ENCODE data around the gene TNPO1.
"Not testable (repeated sequence)": the region's sequence is repeated elsewhere in the genome, so short reads cannot be mapped to it uniquely, and the experiment has no call there.

Gene TNPO1

GRCh38 chr5:72816284-72817075 lies at the start of gene TNPO1:
TNPO1 (plus strand) TSS chr5:72816661; CDS start chr5:72816738, 77 bp downstream.
- peak within 1 kb of the TSS; percentile 71 for H3K4me3 ChIP-seq (ENCODE audit: low read depth, low read length)

- no peak overlapping the region for H3K4me3 ChIP-seq (ENCODE audit: low read depth, low read length)
These were observed 49.0 kb upstream of the TNPO1 start for GRCh38 chr5:72767289-72768010.

GRCh38 chr5:72770266-72770665 lies 46.2 kb upstream of the TNPO1 start:
- H3K4me3 ChIP-seq (ENCODE audit: low read depth, low read length), result no peak overlapping the region

DNA sequence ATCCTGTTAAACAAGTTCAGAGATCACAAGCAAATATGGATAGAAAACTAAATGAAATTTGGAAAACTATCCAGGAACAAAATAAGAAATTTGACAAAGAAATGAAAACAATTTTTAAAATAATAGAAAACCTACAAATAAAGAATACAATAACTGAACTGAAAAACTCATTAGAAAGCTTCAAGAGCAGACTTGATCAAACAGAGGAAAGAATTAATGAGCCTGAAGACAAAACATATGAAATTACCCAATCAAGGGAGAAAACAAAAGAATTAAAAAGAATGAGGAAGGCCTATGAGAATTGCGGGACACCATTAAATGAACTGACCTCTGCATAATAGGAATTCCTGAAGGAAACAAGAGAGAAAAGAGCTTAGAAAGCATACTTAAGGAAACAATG lies 39.8 kb upstream of the TNPO1 start:
- H3K4me3 ChIP-seq (ENCODE audit: low read depth, low read length), result no peak overlapping the region

GRCh38 chr5:72779520-72779919 lies 36.9 kb upstream of the TNPO1 start:
- no peak overlapping the region for H3K4me3 ChIP-seq (ENCODE audit: low read depth, low read length)

DNA sequence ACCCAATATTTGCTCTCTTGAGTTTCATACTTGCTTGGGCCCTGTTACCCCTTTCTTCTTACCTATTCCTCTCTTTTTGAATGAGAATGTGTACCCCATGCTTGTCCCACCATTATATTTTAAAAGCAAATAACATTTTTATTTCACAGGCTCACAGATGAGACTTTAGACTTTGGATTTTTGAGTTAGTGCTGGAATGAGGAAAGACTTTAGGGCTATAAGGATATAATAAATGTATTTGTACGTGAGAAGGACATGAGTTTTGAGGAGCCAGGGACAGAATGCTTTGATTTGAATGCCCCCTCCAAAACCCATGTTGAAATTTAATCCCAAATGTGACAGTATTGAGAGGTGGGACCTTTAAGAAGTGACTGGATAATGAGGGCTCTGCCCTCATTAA lies 33.1 kb upstream of the TNPO1 start:
- H3K4me3 ChIP-seq (ENCODE audit: low read depth, low read length), result no peak overlapping the region

DNA sequence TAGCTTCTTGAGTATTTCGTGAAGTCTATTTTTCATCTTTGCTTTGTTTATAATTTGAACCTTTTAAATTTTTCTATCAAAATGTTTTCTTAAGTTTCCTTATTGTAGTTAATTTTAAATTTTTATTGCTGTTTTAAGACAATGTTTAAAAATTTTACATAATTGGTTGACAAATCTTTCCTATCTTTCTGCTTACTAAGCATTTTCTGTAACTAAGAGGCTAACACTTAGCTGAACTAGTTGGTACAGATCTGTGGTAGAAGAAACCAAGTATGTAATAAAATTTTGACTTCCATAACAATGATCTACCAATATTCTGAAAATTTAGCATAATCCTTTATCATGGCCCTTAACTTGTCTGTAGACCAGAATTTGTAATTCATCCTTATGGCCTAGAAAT lies 32.3 kb upstream of the TNPO1 start:
- no peak overlapping the region for H3K4me3 ChIP-seq (ENCODE audit: low read depth, low read length)

DNA sequence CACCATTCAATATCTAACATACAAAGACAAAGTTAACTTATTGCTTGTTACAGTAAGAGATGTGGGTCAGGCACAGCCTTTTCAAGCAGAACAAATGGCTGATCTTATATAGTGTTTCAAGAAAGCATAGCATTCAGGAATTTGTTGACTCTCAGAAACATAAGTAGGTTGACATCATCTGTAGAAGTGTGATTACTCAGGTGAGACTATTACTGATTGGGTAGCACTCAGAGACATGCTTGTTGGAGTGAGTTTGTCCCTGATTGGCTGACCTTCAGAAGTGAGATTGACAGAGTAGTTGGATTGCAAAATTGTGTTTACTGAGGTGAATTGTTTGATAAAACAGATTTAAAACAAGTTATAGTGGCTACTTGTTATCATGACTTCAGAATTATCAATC lies 30.7 kb upstream of the TNPO1 start:
- no peak overlapping the region for H3K4me3 ChIP-seq (ENCODE audit: low read depth, low read length)

DNA sequence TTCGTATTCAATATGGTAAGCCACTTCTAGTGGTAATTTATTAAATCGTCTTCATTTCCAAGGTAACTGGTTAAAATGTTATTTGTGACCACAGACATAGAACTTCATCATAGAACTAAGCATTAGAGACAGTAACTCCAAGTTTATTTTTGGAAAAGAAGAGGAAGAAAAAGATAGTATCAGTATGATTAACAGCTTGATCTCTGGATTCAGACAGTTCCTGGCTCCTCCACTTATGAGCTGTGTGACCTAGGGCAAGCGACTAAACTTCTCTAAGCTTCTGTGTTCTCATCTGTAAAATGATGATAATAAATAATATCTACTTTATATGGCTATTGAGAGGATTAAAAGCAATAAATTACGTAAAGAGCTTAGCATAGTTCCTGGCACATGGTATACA lies 29.8 kb upstream of the TNPO1 start:
- H3K4me3 ChIP-seq (ENCODE audit: low read depth, low read length), result no peak overlapping the region

DNA sequence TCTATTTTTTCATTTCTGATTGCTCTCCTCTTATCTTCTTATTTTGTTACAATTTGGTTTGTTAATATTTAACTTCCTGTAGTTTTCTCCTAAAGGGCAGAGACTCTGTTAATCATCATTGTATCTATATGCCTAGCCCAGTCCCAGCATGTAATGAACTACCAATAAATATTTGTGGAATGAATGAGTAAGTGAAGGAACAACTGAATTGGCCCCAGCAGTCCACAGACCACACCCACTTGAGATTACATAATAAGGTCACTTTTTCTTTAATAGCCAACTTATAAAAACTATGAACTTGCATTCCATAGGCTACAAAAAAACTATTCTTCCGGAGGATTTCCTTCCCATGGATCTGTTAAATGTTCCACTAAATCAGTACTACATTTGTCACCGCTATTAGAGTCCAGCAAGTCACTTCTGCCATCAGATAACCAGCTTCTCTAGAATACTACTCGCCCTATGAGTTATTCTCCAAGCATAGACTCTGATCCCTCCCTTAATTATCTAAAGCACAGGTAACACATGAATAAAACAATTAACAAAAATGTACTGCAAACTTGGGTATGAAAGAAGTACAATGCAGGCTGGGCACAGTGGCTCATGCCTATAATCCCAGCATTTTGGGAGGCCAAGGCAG lies 27.5 kb upstream of the TNPO1 start:
- H3K4me3 ChIP-seq (ENCODE audit: low read depth, low read length), result no peak overlapping the region

DNA sequence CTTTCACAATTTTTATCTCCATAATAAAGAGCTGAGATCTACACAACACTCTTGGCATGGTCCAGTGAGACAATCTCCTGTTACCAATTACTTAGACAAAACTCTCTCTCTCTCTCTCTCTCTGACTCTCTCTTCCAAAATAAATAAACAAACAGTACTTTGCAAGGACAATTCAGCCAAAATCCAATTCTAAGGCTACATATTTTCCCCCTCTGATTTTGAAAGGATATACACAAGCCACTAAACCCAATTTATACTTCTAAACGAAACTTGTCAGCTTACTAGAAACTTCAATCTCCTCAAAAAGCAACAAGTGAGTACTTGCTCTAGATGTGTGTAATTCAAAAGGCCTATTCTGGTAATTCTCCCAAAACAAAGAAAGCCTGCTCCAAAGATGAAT lies 26.3 kb upstream of the TNPO1 start:
- H3K4me3 ChIP-seq (ENCODE audit: low read depth, low read length), result no peak overlapping the region

- not testable (repeated sequence) for H3K4me3 ChIP-seq (ENCODE audit: low read depth, low read length)
These were observed 23.8 kb upstream of the TNPO1 start for GRCh38 chr5:72792662-72793061.

DNA sequence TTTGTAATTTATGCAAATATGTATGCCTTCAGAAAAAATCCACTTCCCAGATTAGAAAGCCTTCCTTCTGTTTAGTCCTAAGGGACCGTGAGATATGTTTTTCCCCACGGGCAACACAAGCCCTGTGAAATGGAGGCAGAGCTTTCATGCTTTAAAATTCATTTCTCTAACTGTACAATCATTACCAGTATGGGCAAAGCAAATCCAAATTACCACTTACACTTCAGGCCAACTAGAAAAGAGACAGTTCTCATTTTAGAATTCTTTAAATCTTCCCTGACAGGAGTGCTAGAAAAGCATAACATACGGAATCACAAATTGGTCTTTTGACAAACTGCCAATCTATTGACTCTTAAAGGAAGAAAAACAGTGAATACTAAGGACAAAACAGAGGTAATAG lies 20.5 kb upstream of the TNPO1 start:
- H3K4me3 ChIP-seq (ENCODE audit: low read depth, low read length), result no peak overlapping the region

- no peak overlapping the region for H3K4me3 ChIP-seq (ENCODE audit: low read depth, low read length)
These were observed 16.7 kb upstream of the TNPO1 start for GRCh38 chr5:72799721-72800120.

- H3K4me3 ChIP-seq (ENCODE audit: low read depth, low read length), result not testable (repeated sequence)
These were observed 7.8 kb upstream of the TNPO1 start for GRCh38 chr5:72808637-72809036.

GRCh38 chr5:72811849-72812248 lies 4.6 kb upstream of the TNPO1 start:
- no peak overlapping the region for H3K4me3 ChIP-seq (ENCODE audit: low read depth, low read length)

GRCh38 chr5:72812488-72812887 lies 4.0 kb upstream of the TNPO1 start:
- H3K4me3 ChIP-seq (ENCODE audit: low read depth, low read length), result no peak overlapping the region

DNA sequence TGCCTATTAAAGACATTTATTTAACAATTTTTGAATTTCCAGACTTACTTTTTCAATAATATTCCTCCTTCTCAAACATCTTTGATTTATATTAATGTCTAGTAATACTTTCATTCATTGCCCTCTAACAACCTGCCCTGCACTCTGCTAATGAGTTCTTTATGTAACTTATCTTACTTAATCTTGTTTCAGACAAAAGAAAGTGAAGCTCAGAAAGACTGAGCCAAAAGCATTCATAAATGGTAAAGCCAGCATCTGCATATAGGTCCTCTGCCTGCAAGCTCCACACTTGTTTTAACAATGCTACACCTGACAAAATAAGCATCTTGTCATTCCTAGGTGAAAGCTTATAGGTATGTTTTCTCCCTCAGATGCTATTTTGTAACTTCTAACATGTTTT lies 2.4 kb upstream of the TNPO1 start:
- H3K4me3 ChIP-seq (ENCODE audit: low read depth, low read length), result no peak overlapping the region

DNA sequence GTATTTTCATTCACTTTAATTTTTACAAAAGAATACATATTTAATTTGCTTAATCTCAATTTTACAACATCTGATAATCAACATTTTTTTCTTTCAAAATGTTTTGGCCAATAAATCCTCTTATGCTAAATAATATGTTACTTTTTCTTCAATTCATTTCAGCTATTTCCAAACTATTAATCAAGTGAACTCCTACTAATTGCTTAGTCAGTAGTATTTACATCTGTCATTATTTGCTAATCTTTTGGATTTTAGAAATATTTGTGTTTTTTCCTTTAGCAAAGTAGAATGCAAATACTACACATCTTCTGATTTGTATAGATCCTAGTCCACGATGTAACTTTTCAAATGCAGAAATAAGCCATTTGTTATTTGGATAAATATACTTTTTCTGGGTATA lies 1.6 kb upstream of the TNPO1 start:
- no peak overlapping the region for H3K4me3 ChIP-seq (ENCODE audit: low read depth, low read length)

GRCh38 chr5:72815580-72816283 lies 729 bp upstream of the TNPO1 start:
- H3K4me3 ChIP-seq (ENCODE audit: low read depth, low read length), result peak overlapping the region; percentile 71

- peak overlapping the region; percentile 71 for H3K4me3 ChIP-seq (ENCODE audit: low read depth, low read length)
These were observed 618 bp downstream of the TNPO1 start for GRCh38 chr5:72817076-72817481.

Data from iPS-11a (cell line).